Esophagus squamous epithelium (tissue), 4 donors: ENCODE data around the gene ZFAND3.

Experiments
- CTCF ChIP-seq, 6 experiments: fragments of 450-650 bp in 4 of 6; fragments of 200-600 bp in 2 of 6; sonication (generic) in 2 of 6; IDR thresholded peaks; one replicate each; pipeline ENCODE4 v1.5.1; 2016 to 2019; ENCODE audit warnings: antibody characterized with exemption in 6 of 6, mild to moderate bottlenecking in 4 of 6, moderate library complexity in 4 of 6
- POLR2A ChIP-seq, 4 donors: fragments of 450-650 bp; IDR thresholded peaks; one replicate each; pipeline ENCODE4 v1.6.1; 2017; ENCODE audit warnings: antibody characterized with exemption in 4 of 4, mild to moderate bottlenecking in 4 of 4, moderate library complexity in 3 of 4

- TF ChIP-seq POLR2A (IDR thresholded peaks at IDR 0.05) (no peak), CTCF (IDR thresholded peaks at IDR 0.05) (no peak)
Measured at GRCh38 chr6:38079537-38079936, 260.0 kb downstream of the ZFAND3 start.
